Cardiac muscle cell (in vitro differentiated cells and primary cell): Measurements from ENCODE around the gene C19orf47. TPM values are rescaled to one million over a fixed set of nuclear protein-coding genes. Genes with fewer than 3 reads are reported as not detected.

Experiments used
- DNase-seq, 2 donors: peaks; one replicate each; pipeline versions ENCODE4 v3.0.0 to v3.0.0-alpha.2; 2010 to 2017; ENCODE audit warnings: low read depth in 1 of 2, low spot score in 1 of 2
- H3K27ac ChIP-seq: fragments of 200-600 bp; sonication (generic); 2 replicates; pipeline ENCODE4 v1.5.1; 2016
- H3K27me3 ChIP-seq: fragments of 200-600 bp; sonication (generic); 2 replicates; pipeline ENCODE4 v1.6.0; 2016; ENCODE audit warnings: control low read depth
- H3K36me3 ChIP-seq: fragments of 200-600 bp; sonication (generic); 2 replicates; pipeline ENCODE4 v1.5.1; 2016; ENCODE audit warnings: control low read depth
- H3K4me1 ChIP-seq: fragments of 200-600 bp; sonication (generic); 2 replicates; pipeline ENCODE4 v1.8.1; 2017; ENCODE audit warnings: low read depth, mild to moderate bottlenecking, mixed run types
- H3K4me3 ChIP-seq: fragments of 200-600 bp; sonication (generic); 2 replicates; pipeline ENCODE4 v1.5.1; 2016; ENCODE audit warnings: mild to moderate bottlenecking
- H3K9me3 ChIP-seq: fragments of 200-600 bp; sonication (generic); 2 replicates; pipeline ENCODE4 v1.5.1; 2017; ENCODE audit warnings: low read depth, mild to moderate bottlenecking, control low read depth
- CTCF ChIP-seq: IDR thresholded peaks from 2 replicates; pipeline ENCODE4 v1.5.1; 2012; ENCODE audit warnings: low read depth, mild to moderate bottlenecking, low read length
- polyA plus RNA-seq: library from polyadenylated mRNA; unstranded; fragments of >200 nt; fragmentation: Nextera tagmentation; extraction: Ambion mirVana; gene quantifications from 2 replicates; pipeline ENCODE4 v1.2.1, GENCODE V29; 2016
- total RNA-seq: library from RNA; depleted of rRNA; stranded (reverse); fragments of >200 nt; gene quantifications from 2 replicates; pipeline ENCODE4 v1.2.3, GENCODE V29; 2016

C19orf47 gene
- total and polyA plus RNA-seq, 2 experiments from 2014 or later = 16.4 to 20.3 TPM

GRCh38 chr19:40282209-40282580, 66.0 kb downstream of the C19orf47 start:
- no peak overlapping the region for H3K4me3 ChIP-seq
- H3K36me3 ChIP-seq = no peaks in the 10 kb centered on the region
- DNase-seq = no peak
- no peak for TF ChIP-seq CTCF
- H3K9me3 ChIP-seq = no peaks in the 10 kb centered on the region
- H3K27me3 ChIP-seq = no peaks in the 10 kb centered on the region
- H3K4me1 ChIP-seq = peaks cover 29% of the 10 kb centered on the region
- H3K27ac ChIP-seq = no peak overlapping the region

GRCh38 chr19:40281381-40282208, 66.6 kb downstream of the C19orf47 start:
- Histone ChIP-seq H3K27ac (peak overlapping the region; percentile 53), H3K27me3 (no peaks in the 10 kb centered on the region), H3K36me3 (no peaks in the 10 kb centered on the region), H3K9me3 (no peaks in the 10 kb centered on the region), H3K4me1 (peaks cover 25% of the 10 kb centered on the region), H3K4me3 (no peak overlapping the region)
- DNase-seq = no peak
- no peak for TF ChIP-seq CTCF

- Histone ChIP-seq H3K36me3 (no peaks in the 10 kb centered on the region), H3K27ac (peak overlapping the region; percentile 53), H3K9me3 (no peaks in the 10 kb centered on the region), H3K4me1 (peaks cover 22% of the 10 kb centered on the region), H3K4me3 (no peak overlapping the region), H3K27me3 (no peaks in the 10 kb centered on the region)
- no peak for DNase-seq
- no peak for TF ChIP-seq CTCF
Measured at GRCh38 chr19:40280608-40281221, 67.5 kb downstream of the C19orf47 start.

- peak overlapping the region; percentile 53 for H3K27ac ChIP-seq
- no peaks in the 10 kb centered on the region for H3K36me3 ChIP-seq
- H3K27me3 ChIP-seq = no peaks in the 10 kb centered on the region
- no peaks in the 10 kb centered on the region for H3K9me3 ChIP-seq
- H3K4me3 ChIP-seq = no peak overlapping the region
- DNase-seq = no peak
- peaks cover 22% of the 10 kb centered on the region for H3K4me1 ChIP-seq
- TF ChIP-seq CTCF = no peak
Measured at GRCh38 chr19:40279761-40280607, 68.2 kb downstream of the C19orf47 start.

- peaks cover 22% of the 10 kb centered on the region for H3K4me1 ChIP-seq
- no peaks in the 10 kb centered on the region for H3K36me3 ChIP-seq
- no peaks in the 10 kb centered on the region for H3K27me3 ChIP-seq
- peak; percentile 23 to 79 for DNase-seq
- H3K27ac ChIP-seq = peak overlapping the region; percentile 43
- H3K4me3 ChIP-seq = no peak overlapping the region
- no peaks in the 10 kb centered on the region for H3K9me3 ChIP-seq
- TF ChIP-seq CTCF = no peak
Measured at GRCh38 chr19:40279120-40279551, 69.1 kb downstream of the C19orf47 start.
